G401.6 (cell line): ENCODE measurements around the gene SKI.

Experiments used
- FAIRE-seq: peaks from 2 replicates; lab custom pipeline; 2012; peaks lifted over from hg19 to GRCh38; lab: Jason Lieb, UNC

The SKI gene

DNA sequence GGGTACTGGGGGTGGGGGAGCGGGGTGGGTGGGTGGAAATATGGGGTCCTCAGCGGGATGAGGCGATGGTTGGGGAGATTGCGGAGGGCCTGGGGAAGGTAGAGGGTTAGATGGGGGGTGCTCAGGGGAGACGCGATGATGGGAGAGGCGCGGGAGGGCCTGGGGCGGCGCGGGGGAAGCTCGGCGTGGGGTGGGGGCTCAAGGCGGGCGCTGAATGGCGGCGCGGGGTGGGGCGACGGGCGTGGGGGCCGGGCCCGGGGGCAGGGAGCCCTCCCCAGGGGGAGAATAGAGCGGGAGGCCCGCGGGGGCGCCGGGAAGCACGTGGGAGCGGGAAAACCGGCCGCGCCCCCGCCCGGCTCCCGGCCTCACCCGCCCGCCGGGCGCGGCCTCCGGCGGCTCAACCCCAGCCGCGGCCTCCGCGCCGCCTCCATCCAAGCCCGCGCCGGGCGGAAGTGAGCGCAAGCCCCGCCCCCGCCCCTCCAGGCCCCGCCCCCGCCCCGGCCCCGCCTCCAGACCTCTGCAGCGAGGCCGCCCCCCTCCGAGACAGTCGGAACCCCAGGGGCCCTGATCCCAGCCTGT, 33.7 kb upstream of the SKI start, which contains the start of gene FAAP20:
Gene FAAP20 (minus strand): TSS at position 454 of the 579 bp plus-strand sequence. CDS start 23 bp downstream, at position 431.
- FAIRE-seq, result no peak

DNA sequence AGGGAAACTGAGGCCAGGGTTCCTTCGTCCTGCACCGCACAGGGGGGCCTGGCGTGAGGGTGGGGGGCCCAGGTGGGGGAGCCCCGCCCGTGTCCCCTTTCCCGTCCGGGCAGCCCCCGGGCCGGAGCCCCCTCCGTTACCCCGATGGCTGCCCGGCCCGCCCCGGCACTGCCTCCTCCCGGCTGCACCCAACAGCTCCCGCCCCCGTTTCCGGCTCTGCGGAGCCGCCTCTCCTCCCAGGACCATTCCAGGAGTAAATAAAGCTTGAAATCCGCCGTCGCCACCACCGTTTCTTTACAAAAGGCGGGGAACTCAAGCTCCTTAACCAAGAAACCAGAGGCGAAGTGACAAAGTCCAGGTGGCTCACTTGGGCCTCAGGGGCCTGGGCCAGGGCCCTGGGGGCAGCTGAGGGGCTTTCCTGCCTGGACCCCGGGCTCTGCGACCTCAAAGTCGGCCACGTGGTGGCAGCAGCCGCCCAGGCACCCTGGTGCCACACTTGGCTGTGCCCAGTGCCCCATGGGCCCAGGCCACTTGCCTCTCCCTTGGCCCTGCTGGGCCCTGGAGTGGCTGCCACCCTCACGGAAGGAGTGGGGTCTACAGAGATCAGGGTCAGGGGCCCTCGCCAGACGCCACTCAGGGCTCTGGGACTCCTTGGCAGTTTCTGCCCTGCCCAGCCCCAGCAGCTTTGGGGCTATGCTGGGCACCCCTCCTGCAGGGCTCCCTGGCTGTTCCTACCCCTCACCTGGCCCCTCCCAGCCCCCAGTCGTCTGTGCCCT, 33.0 kb upstream of the SKI start:
- FAIRE-seq, result no peak

DNA sequence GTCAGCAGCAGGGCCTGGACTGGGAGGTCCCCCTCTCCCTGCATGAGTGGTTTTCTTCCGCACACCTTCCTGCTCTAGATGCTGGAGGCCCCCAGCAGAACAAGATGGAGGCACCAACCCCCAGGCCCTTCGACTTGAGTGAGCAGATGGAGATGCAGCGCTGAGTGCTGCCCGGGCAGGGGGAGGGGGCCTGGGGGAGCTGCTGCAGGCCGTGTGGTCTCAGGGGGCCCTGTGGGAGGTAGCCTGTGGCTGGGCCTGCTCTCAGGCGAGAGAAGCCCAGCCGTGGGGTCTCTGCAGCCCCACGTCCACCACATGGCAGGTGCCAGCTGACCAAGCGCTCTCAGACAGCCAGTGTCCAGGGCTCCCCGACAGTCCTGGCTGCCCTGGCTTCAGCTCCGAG, 32.3 kb upstream of the SKI start:
- no peak for FAIRE-seq

DNA sequence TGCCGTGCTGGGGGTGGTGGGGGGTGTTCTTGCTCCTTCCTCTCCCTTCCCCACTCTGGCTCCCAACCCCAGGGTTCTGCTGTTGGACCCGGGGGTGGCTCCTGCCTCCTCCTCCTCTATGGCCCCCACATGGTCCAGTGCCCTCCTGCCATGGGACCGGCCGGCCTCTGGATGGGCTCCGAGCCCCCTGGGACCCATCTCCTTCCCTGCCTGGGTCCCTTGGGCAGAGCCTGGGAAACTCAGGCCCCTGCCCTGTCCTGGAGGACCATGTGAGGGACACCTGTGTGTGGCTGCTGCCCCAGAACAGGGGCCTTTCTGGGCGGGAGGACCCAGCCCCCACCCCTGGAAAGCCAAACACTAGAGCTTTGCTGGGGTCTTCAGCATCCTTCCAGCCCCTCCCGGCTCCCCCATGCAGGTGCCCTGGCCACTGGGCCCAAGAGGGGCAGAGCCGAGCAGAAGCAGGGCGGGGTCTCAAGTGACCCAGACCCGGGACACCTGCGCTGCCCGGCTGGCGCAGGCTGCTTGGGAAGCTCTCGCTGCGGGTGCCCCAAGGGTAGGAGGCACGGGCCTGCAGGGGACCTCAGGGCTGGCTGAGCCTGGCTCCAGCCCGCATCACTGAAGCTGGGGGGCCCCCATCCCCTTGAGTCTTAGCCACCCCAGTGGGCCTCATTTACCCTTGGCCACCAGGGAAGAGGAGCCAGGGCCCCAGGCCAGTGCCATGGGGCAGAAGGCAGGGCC, 31.0 kb upstream of the SKI start:
- FAIRE-seq, result no peak

DNA sequence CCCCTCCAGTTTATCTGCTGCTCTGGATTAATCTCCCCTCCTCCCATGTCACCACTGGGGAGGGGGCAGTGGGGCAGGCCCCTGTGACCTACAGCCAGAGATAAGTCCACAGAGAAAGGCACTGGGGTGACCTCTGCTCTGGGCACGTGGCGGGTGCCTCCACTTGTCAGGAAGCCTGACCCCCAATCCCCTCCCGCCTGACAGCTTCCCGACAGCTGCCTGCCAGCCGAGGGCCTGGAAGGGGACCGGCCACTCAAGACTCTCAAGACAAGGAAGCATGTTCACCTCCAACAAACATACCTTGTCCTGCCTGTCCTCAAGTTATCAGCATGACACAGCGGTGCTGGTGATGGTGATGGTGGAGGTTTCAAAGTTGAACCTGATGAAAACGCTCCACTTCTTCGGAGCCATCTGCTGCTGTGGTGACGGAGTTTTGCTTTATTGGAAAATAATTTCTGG, 30.4 kb upstream of the SKI start:
- FAIRE-seq, result no peak

DNA sequence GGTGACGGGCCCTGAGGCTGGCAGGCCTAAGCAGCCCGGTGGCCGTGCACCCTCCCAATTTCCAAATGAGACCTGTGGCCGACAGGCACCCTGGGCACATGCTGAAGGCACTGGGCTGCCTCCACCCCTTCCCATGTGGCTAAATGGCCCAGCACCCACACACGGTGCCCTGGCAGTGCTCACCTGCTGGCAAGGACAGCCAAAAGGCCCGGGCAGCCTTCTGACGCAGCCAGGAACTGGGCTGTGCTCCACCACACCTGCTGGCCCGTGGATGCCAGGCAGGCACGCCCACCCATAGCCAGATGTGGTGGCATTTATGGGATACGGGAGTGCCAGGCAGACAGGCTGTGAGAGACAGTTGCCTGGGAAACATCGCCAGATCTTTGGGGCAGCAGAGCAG, 29.5 kb upstream of the SKI start:
- FAIRE-seq, result no peak

DNA sequence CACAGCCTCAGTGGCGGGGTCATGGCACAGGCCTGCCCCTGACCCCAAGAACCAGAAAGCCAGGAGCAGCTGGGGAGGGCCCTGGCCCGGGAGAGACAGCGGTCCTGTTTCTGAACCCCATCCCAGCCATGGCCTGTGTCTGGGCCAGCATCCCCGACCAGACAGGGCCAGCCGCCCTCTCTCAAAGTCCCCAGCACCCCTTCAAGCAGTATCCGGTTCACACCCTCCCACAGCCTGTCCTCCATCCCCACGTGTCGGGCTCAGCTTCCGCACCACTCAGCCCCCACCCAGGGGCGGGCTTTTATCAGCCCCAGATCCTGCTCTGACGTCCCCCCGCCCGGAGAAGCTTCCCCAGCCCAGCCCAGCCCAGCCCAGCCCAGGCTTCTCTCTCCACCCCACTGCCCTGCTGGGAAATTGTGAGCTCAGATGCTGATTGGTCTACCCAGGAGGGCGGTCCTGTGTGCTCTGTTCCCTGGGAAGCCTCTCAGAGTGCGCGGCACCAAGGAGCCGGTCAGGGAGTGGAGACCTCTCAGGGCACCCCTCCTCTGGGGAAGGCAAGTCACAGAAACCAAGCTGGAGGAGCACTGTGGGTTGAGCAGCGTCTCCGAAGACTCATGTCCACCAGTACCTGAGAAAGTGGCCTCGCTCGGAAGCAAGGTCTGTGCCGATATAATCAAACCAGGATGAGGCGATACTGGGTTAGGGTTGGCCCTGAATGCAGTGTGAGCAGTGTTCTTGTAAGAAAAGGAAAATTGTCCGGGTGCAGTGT, 28.9 kb upstream of the SKI start:
- FAIRE-seq, result peak; percentile 84

DNA sequence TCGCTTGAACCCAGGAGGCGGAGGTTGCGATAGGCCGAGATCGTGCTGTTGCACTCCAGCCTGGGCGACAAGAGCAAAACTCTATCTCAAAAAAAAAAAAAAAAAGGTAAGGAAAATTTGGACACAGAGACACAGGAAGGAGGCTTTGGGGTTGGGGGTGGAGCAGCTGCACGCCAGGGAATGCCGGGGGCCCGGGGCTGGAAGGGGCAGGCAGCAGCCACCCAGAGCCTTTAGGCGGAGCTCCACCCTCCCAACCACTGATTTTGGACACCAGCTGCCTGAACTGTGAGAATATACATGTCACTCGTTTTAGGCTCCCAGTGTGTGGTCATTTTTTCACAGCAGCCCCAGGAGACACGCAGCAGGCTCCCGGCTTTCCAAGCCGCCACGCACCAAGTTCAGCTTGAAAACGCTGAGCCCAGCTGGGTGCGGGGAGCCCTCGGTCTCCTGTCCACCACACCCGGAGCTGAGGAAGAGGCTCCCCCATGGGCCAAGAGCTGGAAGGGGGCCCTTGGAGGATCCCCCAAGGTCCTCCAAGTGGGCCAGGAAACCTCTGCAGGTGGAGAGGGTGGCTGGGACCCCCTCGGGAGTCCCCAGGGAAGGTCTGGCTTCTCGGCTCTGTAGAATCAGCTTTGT, 27.7 kb upstream of the SKI start:
- no peak for FAIRE-seq

DNA sequence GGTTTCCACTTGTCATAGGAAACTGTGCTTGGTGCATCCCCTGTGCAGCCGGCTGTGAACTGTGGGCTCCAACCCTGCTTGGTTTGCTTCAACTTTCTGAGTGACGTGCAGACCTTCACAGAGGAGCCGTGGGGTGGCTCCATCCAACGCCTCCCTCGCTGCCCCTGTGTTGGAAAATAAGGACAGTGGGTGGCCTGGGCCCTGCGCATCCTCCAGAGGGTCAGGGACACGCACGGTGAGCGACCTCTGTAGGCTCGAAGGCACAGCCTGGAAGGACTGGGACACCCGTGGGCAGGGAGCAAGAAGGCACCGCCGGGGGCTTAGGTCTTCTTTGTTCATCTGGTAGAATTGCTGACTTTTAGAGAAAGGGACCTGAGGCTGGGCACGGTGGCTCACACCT, 27.1 kb upstream of the SKI start:
- FAIRE-seq, result no peak

DNA sequence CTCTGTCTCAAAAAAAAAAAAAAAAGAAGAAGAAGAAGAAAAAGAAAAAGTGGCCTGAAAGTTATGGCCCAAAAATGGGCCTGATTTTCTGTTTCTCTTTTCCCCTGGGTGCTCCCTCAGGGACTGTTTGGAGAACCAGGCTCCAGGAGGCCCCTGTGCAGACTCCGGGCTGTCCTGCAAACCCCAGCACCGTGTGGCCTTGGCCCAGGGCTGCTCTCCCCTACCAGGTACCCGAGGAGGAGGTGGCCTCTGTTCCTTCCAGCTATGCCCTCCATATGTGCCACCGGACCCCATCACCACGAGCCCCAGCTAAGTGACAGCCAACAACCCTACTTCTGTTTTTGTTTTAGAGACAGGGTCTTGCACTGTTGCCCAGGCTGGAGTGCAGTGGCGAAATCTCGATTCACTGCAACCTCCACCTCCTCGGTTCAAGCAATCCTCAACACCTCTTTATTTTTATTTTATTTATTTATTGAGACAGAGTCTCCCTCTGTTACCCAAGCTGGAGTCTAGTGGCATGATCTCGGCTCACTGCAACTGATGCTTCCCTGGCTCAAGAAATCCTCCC, 26.0 kb upstream of the SKI start:
- no peak for FAIRE-seq

DNA sequence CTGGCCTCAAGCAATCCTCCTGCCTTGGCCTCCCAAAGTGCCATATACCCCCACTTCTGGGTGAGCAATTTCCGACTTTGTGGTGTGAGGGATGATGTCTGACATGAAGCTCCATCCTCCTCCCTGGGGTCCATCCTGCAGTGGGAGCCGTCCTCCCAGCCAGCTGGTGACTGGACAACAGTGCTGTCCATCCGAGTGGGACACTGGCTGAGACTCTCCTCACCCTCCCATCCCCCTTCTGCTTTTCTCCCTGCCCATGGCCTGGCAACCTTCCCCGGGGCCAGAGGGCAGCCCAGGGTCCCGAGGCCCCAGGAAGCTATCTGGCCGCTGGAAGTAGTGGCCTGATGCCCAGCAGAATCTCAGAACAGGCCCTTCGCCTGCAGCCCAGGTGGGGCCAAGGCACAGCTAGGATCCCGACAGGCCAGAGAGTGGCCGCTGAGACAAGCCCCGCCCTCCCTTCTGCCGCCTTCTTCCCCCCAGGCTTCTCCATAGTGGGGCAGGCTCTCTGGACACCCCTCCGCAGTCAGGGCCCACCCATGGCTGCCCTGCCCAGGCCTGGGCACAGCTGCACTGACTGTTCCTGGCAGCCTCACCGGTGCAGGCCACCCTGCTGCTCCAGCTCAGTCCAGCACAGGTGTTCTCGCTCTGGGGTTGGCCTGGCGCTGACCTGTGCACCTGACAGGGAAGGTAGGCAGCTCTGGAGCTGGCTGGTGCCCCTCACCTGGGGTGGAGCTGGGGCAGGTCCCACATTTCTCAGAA, 25.1 kb upstream of the SKI start:
- no peak for FAIRE-seq

DNA sequence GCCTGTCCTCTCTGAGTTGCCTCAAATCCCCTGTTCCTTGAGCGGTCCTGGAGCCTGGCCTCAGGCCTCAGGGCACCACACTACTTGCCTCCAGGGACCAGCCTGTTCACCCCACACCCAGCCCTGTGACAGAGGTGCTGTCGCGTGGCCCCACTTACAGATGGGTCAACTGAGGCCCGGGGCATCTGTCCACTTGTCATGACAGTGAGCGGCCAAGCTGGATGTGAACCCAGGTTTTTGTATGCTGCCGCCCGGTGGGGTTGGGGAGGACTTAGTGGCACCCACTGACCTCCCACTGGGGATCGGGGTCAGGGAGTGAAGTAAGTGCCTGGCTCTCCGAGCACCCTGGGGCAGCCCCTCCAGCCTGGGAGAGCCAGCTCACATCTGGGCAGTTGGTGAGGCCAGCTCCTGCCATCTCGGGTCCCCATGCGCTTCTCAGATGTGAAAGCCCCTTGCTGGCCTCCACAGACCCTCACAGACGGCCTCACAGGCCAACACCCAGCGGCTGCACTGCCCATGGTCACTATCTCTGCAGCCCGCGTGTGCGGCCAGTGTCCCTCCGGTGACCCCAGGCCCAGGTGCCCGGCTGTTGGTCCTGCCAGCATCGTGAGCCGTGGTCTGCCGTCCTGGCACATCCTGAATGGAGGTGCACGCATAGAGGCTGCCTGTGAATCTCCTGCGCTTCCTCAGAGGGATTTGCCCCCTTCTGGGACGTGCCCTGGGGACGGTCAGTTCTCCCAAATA, 24.3 kb upstream of the SKI start:
- no peak for FAIRE-seq

DNA sequence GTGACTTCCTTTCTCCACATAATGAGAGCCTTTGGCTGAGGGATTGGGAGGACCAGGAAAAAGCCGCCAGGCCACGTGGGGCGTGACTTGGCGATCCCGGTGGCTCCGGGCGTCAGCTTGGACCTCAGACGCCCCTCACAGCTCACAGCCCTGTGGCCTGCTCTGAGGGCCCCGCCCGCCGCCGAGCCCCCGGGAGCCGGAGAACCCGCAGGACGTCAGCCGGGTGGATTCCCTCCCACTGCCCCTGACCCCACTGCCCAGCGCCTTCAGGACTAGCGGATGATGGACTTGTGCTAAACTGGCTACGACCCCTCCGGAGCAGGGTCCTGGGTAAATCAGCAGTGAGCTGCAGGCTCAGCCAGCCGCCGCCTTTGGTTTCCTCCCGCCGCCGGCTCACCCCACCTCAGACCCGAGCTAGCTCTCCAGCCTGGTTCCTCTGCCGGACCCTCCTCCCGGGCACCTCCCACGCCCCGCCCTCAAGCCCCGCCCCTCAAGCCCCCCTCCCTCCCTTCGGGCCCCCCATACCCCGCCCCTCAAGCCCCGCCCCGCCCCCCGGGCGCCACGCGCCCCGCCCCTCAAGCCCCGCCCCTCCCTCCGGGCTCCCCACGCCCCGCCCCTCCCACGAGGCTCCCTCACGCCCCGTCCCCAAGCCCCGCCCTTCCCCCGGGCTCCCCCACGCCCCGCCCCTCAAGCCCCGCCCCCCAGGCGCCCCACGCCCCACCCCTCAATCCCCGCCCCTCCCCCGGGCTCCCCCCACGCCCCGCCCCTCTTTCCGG, 23.5 kb upstream of the SKI start:
- FAIRE-seq, result no peak

DNA sequence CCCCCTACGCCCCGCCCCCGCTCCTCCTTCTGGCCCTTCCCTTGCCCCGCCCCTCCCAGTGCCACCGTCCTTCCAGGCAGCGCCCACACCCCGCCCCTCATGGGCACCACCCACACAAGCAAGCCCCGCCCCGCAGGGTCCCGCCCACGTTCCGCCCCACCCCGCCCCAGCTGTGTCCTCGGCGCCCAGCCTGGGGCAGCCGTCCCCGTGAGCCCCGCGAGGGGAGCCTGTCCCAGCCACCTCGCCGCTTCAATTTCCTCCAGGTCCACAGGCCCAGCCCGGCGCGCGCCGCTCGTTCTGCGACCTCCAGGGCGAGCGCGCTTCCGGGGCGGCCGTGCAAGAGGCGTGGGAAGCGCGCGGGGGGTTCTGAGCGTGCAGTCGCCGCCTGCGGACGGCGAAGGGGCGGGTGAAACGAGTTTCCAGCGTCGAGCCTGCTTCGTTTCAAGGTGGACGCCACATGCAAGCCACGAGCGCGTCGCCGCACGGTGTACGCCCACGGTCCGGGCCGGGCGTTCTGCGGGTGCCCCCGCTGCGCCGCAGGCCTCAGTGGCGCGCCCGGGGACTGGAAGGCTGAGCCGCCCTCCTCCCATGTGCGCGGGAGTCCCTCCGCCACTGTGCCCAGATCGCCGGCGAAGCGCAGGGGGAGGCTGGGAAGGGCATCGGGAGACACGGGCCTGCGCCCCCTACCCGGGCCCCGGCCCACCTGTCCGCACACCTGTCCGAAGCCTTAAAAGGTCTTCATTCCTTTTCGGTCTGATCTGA, 22.7 kb upstream of the SKI start:
- no peak for FAIRE-seq

DNA sequence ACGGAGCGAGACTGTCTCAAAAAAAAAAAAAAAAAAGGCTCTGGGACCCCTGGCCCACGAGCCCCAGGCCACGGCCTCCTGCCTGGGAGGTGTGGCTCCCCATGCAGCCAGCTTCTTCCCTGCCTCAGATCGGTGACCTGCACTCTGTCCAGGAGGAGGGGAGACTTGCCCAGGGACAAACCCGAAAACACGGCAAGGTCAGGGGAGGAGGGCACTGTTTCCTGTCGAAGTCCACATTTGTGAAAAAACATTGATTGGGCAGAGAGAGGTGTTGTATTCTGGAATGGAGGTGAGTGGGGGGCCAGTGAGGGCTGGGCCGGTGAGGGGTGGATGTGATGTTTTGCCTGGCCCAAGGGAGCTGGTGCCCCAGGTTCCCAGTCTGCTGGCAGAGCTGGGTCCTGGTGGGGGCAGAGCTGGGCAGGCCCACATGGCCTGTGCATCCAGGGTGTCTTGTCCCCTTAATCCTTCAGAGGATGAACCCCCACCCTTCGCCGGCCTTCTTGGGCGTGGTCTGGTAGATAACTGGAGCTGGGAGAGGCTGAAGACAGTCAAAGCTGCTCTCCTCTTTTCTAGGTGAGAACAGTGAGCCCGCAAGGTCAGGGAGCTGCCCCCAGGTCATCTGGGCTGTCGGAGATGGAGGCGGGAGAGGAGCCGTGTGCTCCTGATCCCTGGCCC, 21.2 kb upstream of the SKI start:
- FAIRE-seq, result no peak

DNA sequence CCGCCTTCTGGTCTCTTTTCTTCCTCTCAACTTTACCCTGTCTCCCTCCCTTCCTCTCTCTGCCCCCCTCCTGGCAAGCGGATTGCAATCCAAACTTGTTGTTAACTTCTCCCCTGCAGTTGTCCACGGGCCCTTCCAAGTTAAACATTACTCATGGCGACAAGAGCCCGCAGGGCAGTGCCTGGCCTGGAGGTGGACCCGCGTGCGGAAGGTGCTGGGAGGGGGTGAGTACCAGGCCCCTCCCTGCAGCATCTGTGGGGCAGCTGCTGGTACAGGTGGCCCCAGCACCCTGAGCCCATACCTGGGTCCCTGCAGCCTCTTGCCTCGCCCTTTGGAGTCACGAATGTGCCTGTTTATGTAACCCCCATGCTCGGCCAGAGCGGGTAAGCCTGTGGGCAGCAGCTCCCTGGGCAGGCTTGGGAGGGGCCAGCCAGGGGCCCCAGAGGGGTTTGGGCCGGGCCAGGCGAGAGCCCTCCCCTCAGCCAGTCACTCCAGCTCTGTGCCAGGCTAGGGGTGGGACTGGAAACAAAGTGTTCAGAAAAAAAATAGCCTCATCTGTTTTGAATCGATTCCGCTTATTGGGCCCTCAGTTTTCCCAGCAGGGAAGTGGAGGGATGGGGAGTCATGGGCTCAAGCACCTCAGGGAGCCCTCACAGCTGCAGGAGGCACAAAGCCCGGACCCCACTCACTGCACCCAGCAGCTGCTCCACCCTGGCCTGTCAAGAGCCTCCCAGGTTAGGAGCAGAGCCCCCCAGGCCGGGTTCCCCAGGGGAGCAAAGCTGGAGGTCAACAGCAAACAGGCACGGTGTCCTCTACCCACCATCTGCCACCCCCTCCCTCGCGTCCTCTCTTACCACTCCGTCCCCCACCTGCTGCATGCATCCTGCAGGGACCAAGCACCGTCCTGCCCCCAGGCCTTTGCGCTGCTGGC, 19.5 kb upstream of the SKI start:
- FAIRE-seq, result peak; percentile 92
